GM12873 (cell line): ENCODE measurements around the gene KIF13A.
A peak's percentile ranks its signal among the peaks of the same experiment; 100 is the strongest.

Experiments
- TF ChIP-seq, protein P1 (sequence below): IDR thresholded peaks from 2 replicates; pipeline ENCODE4 v1.5.1; 2012; ENCODE audit warnings: low read depth, mild to moderate bottlenecking, moderate library complexity, low read length, control low read depth; ENCODE audit not compliant: insufficient read depth; ENCODE audit errors: missing control alignments

The KIF13A gene

DNA sequence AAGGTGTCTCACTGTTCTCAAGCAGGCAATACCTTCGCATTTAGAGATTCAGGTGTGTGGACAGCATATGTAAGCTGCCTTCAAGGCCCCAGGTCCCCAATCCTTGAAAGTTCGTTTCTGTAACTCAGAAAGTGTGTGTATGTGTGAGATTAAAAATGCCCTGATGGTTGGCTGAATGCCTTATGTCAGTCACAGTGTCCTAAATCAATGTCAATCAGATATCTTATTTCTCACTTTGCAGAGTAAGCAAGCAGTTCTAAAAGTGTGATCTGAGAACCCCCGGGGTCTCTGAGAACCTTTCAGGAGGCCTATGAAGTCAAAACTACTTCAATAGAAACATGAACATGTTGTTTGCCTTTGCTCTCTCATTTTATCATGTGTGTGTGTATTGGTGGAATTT, 157.5 kb downstream of the KIF13A start:
- TF ChIP-seq, protein P1, sequence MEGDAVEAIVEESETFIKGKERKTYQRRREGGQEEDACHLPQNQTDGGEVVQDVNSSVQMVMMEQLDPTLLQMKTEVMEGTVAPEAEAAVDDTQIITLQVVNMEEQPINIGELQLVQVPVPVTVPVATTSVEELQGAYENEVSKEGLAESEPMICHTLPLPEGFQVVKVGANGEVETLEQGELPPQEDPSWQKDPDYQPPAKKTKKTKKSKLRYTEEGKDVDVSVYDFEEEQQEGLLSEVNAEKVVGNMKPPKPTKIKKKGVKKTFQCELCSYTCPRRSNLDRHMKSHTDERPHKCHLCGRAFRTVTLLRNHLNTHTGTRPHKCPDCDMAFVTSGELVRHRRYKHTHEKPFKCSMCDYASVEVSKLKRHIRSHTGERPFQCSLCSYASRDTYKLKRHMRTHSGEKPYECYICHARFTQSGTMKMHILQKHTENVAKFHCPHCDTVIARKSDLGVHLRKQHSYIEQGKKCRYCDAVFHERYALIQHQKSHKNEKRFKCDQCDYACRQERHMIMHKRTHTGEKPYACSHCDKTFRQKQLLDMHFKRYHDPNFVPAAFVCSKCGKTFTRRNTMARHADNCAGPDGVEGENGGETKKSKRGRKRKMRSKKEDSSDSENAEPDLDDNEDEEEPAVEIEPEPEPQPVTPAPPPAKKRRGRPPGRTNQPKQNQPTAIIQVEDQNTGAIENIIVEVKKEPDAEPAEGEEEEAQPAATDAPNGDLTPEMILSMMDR, result no peak

DNA sequence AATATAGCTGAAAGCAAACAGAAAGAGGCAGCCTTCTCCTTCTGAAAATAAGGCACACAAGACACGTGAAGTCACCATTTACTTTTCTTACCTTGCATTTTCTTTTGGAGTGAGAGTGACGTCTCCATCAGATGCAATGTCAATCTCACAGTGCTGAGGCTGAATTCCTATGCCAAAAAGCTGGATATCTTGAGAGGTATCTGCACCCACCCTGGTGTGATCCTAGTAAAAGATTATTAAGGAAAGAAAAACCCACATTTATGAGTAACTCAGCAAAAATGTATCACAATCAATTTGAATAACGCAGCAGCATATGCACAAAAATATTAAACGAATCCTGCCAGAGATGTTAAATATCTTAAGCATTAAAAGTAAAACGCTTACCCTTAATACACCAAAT, 159.3 kb downstream of the KIF13A start:
- TF ChIP-seq, protein P1, result no peak

DNA sequence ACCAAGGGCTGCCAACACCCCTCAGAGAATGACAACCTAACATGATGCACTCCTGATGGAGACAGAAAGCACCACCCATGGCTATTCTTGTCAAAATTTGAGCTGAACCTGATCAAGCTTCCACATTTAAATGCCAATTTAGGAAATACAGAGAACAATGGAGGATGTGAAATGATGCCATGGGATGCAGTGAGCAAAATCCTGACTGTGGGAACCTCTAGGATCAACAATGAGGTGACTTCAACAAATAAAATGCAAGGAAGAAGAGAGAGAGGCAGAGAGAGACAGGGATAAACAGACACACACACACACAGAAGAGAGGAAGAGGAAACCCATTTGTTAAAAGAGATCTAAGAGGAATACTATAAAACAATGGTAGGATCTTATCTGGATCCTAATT, 161.1 kb downstream of the KIF13A start:
- TF ChIP-seq, protein P1, result no peak

DNA sequence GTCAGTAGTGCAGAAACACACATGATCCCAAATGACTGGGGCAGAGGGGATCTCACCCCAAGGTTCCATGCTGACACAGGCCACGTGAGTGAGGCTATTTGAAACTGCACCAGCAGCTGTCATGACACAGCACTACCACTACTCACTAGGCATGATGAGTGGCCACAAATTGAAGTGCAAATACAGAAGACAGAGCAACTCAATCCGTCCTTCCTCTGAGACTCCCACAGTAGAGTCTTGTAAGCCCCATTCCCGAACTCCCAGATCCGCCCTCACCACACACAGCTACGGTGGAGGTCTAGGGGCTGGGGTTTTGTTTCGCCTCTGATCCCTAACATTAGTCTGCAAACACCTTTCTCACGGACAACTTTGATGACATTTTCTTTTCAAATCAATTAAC, 167.4 kb downstream of the KIF13A start:
- TF ChIP-seq, protein P1, result peak; percentile 34

DNA sequence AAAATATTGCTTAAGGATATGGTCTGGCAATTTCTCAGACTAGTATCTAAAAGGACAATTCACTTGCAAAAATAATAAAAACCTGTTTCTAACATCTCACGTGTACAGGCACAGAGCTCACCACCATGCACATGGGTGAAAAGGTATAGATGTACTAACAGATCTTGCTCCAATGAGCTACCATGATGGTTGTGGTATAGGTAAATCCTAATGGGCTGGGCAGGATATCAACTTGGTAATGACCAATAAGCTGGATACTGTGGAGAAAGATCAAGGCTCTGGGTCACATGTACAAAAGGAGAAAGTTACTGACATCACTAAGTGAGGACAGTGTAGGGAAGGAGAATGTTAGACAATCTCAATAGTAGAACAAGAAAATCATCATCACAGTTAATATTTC, 169.7 kb downstream of the KIF13A start:
- TF ChIP-seq, protein P1, result no peak

DNA sequence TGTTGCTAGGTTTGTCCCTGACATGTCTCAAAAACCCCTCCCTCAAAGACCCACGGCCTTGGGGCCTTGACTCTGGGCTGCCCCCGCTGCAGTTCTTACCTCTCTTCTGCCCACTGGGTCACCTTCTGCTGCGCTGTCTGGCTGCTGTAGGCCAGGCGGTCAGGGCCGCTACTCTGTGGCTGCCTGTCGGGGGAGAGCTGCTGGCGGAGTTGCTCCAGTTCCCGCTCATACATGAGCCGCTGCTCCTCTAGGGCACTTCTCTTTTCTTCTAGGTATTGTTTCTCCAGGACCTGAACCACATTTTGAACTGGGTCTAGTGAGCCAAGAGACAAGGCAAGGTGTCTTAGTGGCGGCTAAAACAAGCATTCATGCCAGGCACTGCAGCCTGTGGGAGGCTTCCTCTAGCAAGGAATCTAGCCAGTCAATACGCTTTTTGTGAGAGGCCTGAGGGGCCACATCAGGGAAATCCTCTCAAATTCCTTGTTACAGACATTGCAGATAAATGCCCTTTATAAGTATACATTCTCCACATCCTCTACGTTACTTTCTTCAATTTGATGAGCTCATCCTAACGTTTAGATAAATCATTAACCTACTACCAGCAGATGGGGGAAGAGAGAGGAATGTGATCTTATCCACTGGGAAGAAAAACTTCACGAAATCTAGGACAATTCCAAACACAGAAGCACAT, 170.4 kb downstream of the KIF13A start:
- TF ChIP-seq, protein P1, result no peak

DNA sequence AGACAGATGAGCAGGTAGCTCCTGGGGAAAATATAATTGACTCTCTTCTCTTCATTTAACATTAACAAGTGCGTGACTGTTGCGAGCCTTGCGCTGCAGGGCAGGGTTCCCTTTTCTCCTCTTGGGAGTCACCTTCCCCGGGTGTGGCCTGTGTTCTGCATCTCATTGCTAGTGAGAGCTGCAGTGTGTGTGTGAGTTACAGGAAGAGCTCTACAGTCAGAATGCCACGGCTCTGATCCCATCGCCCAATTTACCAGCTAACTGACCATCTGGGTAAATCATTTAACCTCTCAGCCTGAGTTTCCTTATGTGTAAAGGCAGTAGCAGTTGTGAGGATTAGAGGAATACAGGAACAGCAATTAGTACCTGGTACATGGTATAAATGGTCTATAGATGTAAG, 173.9 kb downstream of the KIF13A start:
- TF ChIP-seq, protein P1, result no peak
